GM12865 (cell line): ENCODE measurements around the gene HES7.
"Not testable (repeated sequence)": the region's sequence is repeated elsewhere in the genome, so short reads cannot be mapped to it uniquely, and the experiment has no call there.

Experiments used
- DNase-seq: peaks from one replicate; pipeline ENCODE4 v3.0.0; 2010; ENCODE audit warnings: low read depth
- H3K4me3 ChIP-seq: 2 replicates; pipeline ENCODE4 v1.5.1; 2011; ENCODE audit warnings: mild to moderate bottlenecking, low read depth, low read length, control low read depth
- CTCF ChIP-seq: IDR thresholded peaks from 2 replicates; pipeline ENCODE4 v1.5.1; 2011; ENCODE audit warnings: low read length, control low read depth, low read depth, inconsistent platforms; ENCODE audit not compliant: insufficient read depth; ENCODE audit errors: missing control alignments

Gene HES7

GRCh38 chr17:8108972-8109660, 14.8 kb downstream of the HES7 start:
- no peak overlapping the region for H3K4me3 ChIP-seq
- DNase-seq: no peak
- TF ChIP-seq CTCF: no peak

- not testable (repeated sequence) for H3K4me3 ChIP-seq, DNase-seq
These were observed 16.9 kb downstream of the HES7 start for GRCh38 chr17:8106980-8107379.

GRCh38 chr17:8105957-8106398, 17.9 kb downstream of the HES7 start:
- H3K4me3 ChIP-seq: no peak overlapping the region
- TF ChIP-seq CTCF: no peak
- peak; percentile 34 for DNase-seq

- no peak overlapping the region for H3K4me3 ChIP-seq
- no peak for DNase-seq
- TF ChIP-seq CTCF: no peak
These were observed 19.0 kb downstream of the HES7 start for GRCh38 chr17:8104911-8105310.

- TF ChIP-seq CTCF: no peak
- H3K4me3 ChIP-seq: no peak overlapping the region
- no peak for DNase-seq
These were observed 20.4 kb downstream of the HES7 start for GRCh38 chr17:8103549-8103948.

- DNase-seq: no peak
- TF ChIP-seq CTCF: no peak
- H3K4me3 ChIP-seq: no peak overlapping the region
These were observed 22.2 kb downstream of the HES7 start for GRCh38 chr17:8101721-8102120.

- DNase-seq: no peak
- H3K4me3 ChIP-seq: no peak overlapping the region
- TF ChIP-seq CTCF: no peak
These were observed 23.1 kb downstream of the HES7 start for GRCh38 chr17:8100763-8101162.
